ENCODE results near the gene TBXAS1. TPM values are rescaled to one million over a fixed set of nuclear protein-coding genes. Genes with fewer than 3 reads are reported as not detected.

Gene TBXAS1
- total and polyA plus RNA-seq, 4 donors, result 5.5 to 24.5 (median 16.9) TPM

- H3K9me3 ChIP-seq (ENCODE audit: control insufficient read depth, low read length), result no peaks in the 10 kb centered on the region
- no peaks in the 10 kb centered on the region for H3K4me1 ChIP-seq (ENCODE audit: control insufficient read depth in 1 of 2, insufficient read depth in 2 of 2, low read length in 2 of 2)
- 91 to 94% methylated on average over 10 of the region's 10 CpGs for WGBS, 2 donors
- DNase-seq (no peak), ATAC-seq (ENCODE audit: low FRiP score) (no peak)
- H3K27me3 ChIP-seq (ENCODE audit: control insufficient read depth in 1 of 2, insufficient read depth in 2 of 2, low read length in 1 of 2), result no peaks in the 10 kb centered on the region
- intact Hi-C loops (cut with DNase I), result no loop called here
- no peak overlapping the region for H3K4me3 ChIP-seq (ENCODE audit: low read length in 2 of 2)
- no peaks in the 10 kb centered on the region for H3K36me3 ChIP-seq (ENCODE audit: control insufficient read depth in 1 of 2, insufficient read depth in 2 of 2, low read length in 1 of 2)
- no peak overlapping the region for H3K27ac ChIP-seq (ENCODE audit: low read depth in 1 of 2, low read length in 2 of 2)
Measured at GRCh38 chr7:139985811-139986210, 156.7 kb downstream of the TBXAS1 start.

GRCh38 chr7:139987691-139988516 lies 158.8 kb downstream of the TBXAS1 start:
- Histone ChIP-seq H3K27me3 (ENCODE audit: control insufficient read depth in 1 of 2, insufficient read depth in 2 of 2, low read length in 1 of 2) (no peaks in the 10 kb centered on the region), H3K9me3 (ENCODE audit: control insufficient read depth, low read length) (no peaks in the 10 kb centered on the region), H3K4me3 (ENCODE audit: low read length in 2 of 2) (no peak overlapping the region), H3K4me1 (ENCODE audit: control insufficient read depth in 1 of 2, insufficient read depth in 2 of 2, low read length in 2 of 2) (no peaks in the 10 kb centered on the region), H3K27ac (ENCODE audit: low read depth in 1 of 2, low read length in 2 of 2) (no peak overlapping the region), H3K36me3 (ENCODE audit: control insufficient read depth in 1 of 2, insufficient read depth in 2 of 2, low read length in 1 of 2) (no peaks in the 10 kb centered on the region)
- 72 to 78% methylated on average over 13 of the region's 13 CpGs for WGBS, 2 donors
- intact Hi-C loops (cut with DNase I), result no loop called here
- no peak for ATAC-seq (ENCODE audit: low FRiP score)
- DNase-seq, result no peak

GRCh38 chr7:139989366-139990141 lies 160.5 kb downstream of the TBXAS1 start:
- DNase-seq (no peak), ATAC-seq (ENCODE audit: low FRiP score) (no peak)
- Histone ChIP-seq H3K27ac (ENCODE audit: low read depth in 1 of 2, low read length in 2 of 2) (no peak overlapping the region), H3K36me3 (ENCODE audit: control insufficient read depth in 1 of 2, insufficient read depth in 2 of 2, low read length in 1 of 2) (no peaks in the 10 kb centered on the region), H3K4me1 (ENCODE audit: control insufficient read depth in 1 of 2, insufficient read depth in 2 of 2, low read length in 2 of 2) (no peaks in the 10 kb centered on the region), H3K27me3 (ENCODE audit: control insufficient read depth in 1 of 2, insufficient read depth in 2 of 2, low read length in 1 of 2) (no peaks in the 10 kb centered on the region), H3K9me3 (ENCODE audit: control insufficient read depth, low read length) (no peaks in the 10 kb centered on the region), H3K4me3 (ENCODE audit: low read length in 2 of 2) (no peak overlapping the region)
- 92% methylated on average over 12 of the region's 12 CpGs for WGBS, 2 donors
- intact Hi-C loops (cut with DNase I), result loop anchor here in 1 of 2 donors (10.0 kb wide), 1 partner anchor 205 kb away; no protein-coding TSS in a partner anchor

GRCh38 chr7:139990142-139990535 lies 161.1 kb downstream of the TBXAS1 start:
- Histone ChIP-seq H3K4me3 (ENCODE audit: low read length in 2 of 2) (no peak overlapping the region), H3K4me1 (ENCODE audit: control insufficient read depth in 1 of 2, insufficient read depth in 2 of 2, low read length in 2 of 2) (no peaks in the 10 kb centered on the region), H3K27ac (ENCODE audit: low read depth in 1 of 2, low read length in 2 of 2) (no peak overlapping the region), H3K36me3 (ENCODE audit: control insufficient read depth in 1 of 2, insufficient read depth in 2 of 2, low read length in 1 of 2) (no peaks in the 10 kb centered on the region), H3K9me3 (ENCODE audit: control insufficient read depth, low read length) (no peaks in the 10 kb centered on the region), H3K27me3 (ENCODE audit: control insufficient read depth in 1 of 2, insufficient read depth in 2 of 2, low read length in 1 of 2) (no peaks in the 10 kb centered on the region)
- ATAC-seq (ENCODE audit: low FRiP score) (no peak), DNase-seq (no peak)
- intact Hi-C loops (cut with DNase I), result loop anchor here in 1 of 2 donors (10.0 kb wide), 1 partner anchor 205 kb away; no protein-coding TSS in a partner anchor
- 89 to 90% methylated on average over 10 of the region's 10 CpGs for WGBS, 2 donors

- intact Hi-C loops (cut with DNase I), result loop anchor here in 1 of 2 donors (10.0 kb wide), 1 partner anchor 206 kb away; no protein-coding TSS in a partner anchor
- Histone ChIP-seq H3K4me3 (ENCODE audit: low read length in 2 of 2) (no peak overlapping the region), H3K36me3 (ENCODE audit: control insufficient read depth in 1 of 2, insufficient read depth in 2 of 2, low read length in 1 of 2) (no peaks in the 10 kb centered on the region), H3K27me3 (ENCODE audit: control insufficient read depth in 1 of 2, insufficient read depth in 2 of 2, low read length in 1 of 2) (no peaks in the 10 kb centered on the region), H3K4me1 (ENCODE audit: control insufficient read depth in 1 of 2, insufficient read depth in 2 of 2, low read length in 2 of 2) (no peaks in the 10 kb centered on the region), H3K27ac (ENCODE audit: low read depth in 1 of 2, low read length in 2 of 2) (no peak overlapping the region), H3K9me3 (ENCODE audit: control insufficient read depth, low read length) (no peaks in the 10 kb centered on the region)
- WGBS, 2 donors, result 95 to 96% methylated on average over 22 of the region's 22 CpGs
- ATAC-seq (ENCODE audit: low FRiP score), result no peak
- DNase-seq, result no peak
Measured at GRCh38 chr7:139990571-139991268, 161.7 kb downstream of the TBXAS1 start.

GRCh38 chr7:139991269-139991666 lies 162.2 kb downstream of the TBXAS1 start:
- Histone ChIP-seq H3K27me3 (ENCODE audit: control insufficient read depth in 1 of 2, insufficient read depth in 2 of 2, low read length in 1 of 2) (no peaks in the 10 kb centered on the region), H3K4me3 (ENCODE audit: low read length in 2 of 2) (no peak overlapping the region), H3K36me3 (ENCODE audit: control insufficient read depth in 1 of 2, insufficient read depth in 2 of 2, low read length in 1 of 2) (no peaks in the 10 kb centered on the region), H3K27ac (ENCODE audit: low read depth in 1 of 2, low read length in 2 of 2) (no peak overlapping the region), H3K9me3 (ENCODE audit: control insufficient read depth, low read length) (no peaks in the 10 kb centered on the region), H3K4me1 (ENCODE audit: control insufficient read depth in 1 of 2, insufficient read depth in 2 of 2, low read length in 2 of 2) (no peaks in the 10 kb centered on the region)
- intact Hi-C loops (cut with DNase I), result loop anchor here in 1 of 2 donors (10.0 kb wide), 1 partner anchor 206 kb away; no protein-coding TSS in a partner anchor
- WGBS, 2 donors, result 88 to 91% methylated on average over 5 of the region's 5 CpGs
- no peak for DNase-seq
- ATAC-seq (ENCODE audit: low FRiP score), result no peak

- intact Hi-C loops (cut with DNase I), result loop anchor here in 1 of 2 donors (10.0 kb wide), 1 partner anchor 207 kb away; no protein-coding TSS in a partner anchor
- DNase-seq (no peak), ATAC-seq (ENCODE audit: low FRiP score) (no peak)
- no peaks in the 10 kb centered on the region for H3K27me3 ChIP-seq (ENCODE audit: control insufficient read depth in 1 of 2, insufficient read depth in 2 of 2, low read length in 1 of 2)
- H3K27ac ChIP-seq (ENCODE audit: low read depth in 1 of 2, low read length in 2 of 2), result no peak overlapping the region
- H3K4me1 ChIP-seq (ENCODE audit: control insufficient read depth in 1 of 2, insufficient read depth in 2 of 2, low read length in 2 of 2), result no peaks in the 10 kb centered on the region
- 85 to 90% methylated on average over 6 of the region's 6 CpGs for WGBS, 2 donors
- no peaks in the 10 kb centered on the region for H3K36me3 ChIP-seq (ENCODE audit: control insufficient read depth in 1 of 2, insufficient read depth in 2 of 2, low read length in 1 of 2)
- no peaks in the 10 kb centered on the region for H3K9me3 ChIP-seq (ENCODE audit: control insufficient read depth, low read length)
- H3K4me3 ChIP-seq (ENCODE audit: low read length in 2 of 2), result no peak overlapping the region
Measured at GRCh38 chr7:139991911-139992310, 162.8 kb downstream of the TBXAS1 start.

- H3K9me3 ChIP-seq (ENCODE audit: control insufficient read depth, low read length), result no peaks in the 10 kb centered on the region
- DNase-seq (no peak), ATAC-seq (ENCODE audit: low FRiP score) (no peak)
- 88 to 90% methylated on average over 14 of the region's 14 CpGs for whole genome bisulfite sequencing, 2 donors
- no peaks in the 10 kb centered on the region for H3K4me1 ChIP-seq (ENCODE audit: control insufficient read depth in 1 of 2, insufficient read depth in 2 of 2, low read length in 2 of 2)
- no peaks in the 10 kb centered on the region for H3K36me3 ChIP-seq (ENCODE audit: control insufficient read depth in 1 of 2, insufficient read depth in 2 of 2, low read length in 1 of 2)
- no peak overlapping the region for H3K27ac ChIP-seq (ENCODE audit: low read depth in 1 of 2, low read length in 2 of 2)
- no peak overlapping the region for H3K4me3 ChIP-seq (ENCODE audit: low read length in 2 of 2)
- no peaks in the 10 kb centered on the region for H3K27me3 ChIP-seq (ENCODE audit: control insufficient read depth in 1 of 2, insufficient read depth in 2 of 2, low read length in 1 of 2)
- intact Hi-C loops (cut with DNase I), result loop anchor here in 1 of 2 donors (10.0 kb wide), 1 partner anchor 208 kb away; no protein-coding TSS in a partner anchor
Measured at GRCh38 chr7:139992353-139993044, 163.4 kb downstream of the TBXAS1 start.
